A549 (cell line): ENCODE data around the gene PCK1.

Experiments used
- CTCF ChIP-seq: fragments of >200 bp; sonication (Bioruptor Twin); formaldehyde crosslinking; IDR thresholded peaks from 3 replicates; pipeline ENCODE4 v1.5.1; 2016
- E2F6 ChIP-seq: IDR thresholded peaks from 2 replicates; pipeline ENCODE4 v1.6.1; 2012; ENCODE audit warnings: low read depth, borderline replicate concordance
- EHMT2 ChIP-seq: fragments of 200-600 bp; sonication (generic); IDR thresholded peaks from 2 replicates; pipeline ENCODE4 v1.6.1; 2016; ENCODE audit warnings: antibody characterized with exemption, low read depth, mild to moderate bottlenecking, moderate library complexity
- EP300 ChIP-seq, 2 experiments: fragments of >200 bp; sonication (Bioruptor Twin); formaldehyde crosslinking; IDR thresholded peaks; 2 replicates in 1 of 2; 3 replicates in 1 of 2; pipeline ENCODE4 v1.6.1; 2016 to 2017
- ESRRA ChIP-seq: fragments of 150-350 bp; IDR thresholded peaks from 2 replicates; pipeline ENCODE4 v1.6.1; 2014; ENCODE audit warnings: mild to moderate bottlenecking, low read length, borderline replicate concordance
- HDAC2 ChIP-seq: fragments of 200-600 bp; sonication (generic); IDR thresholded peaks from 2 replicates; pipeline ENCODE4 v1.6.1; 2016
- HOXB5 ChIP-seq: fragments of 250-450 bp; sonication (Bioruptor Pico); IDR thresholded peaks from 2 replicates; pipeline ENCODE4 v1.5.0; 2020; ENCODE audit warnings: mild to moderate bottlenecking, moderate library complexity
- JUNB ChIP-seq: fragments of >200 bp; sonication (Bioruptor Twin); formaldehyde crosslinking; IDR thresholded peaks from 2 replicates; pipeline ENCODE4 v1.6.1; 2016
- MAZ ChIP-seq: fragments of 150-350 bp; IDR thresholded peaks from 2 replicates; pipeline ENCODE4 v1.6.1; 2014; ENCODE audit warnings: antibody characterized with exemption, low read depth, low read length, borderline replicate concordance
- POLR2A ChIP-seq: IDR thresholded peaks from 2 replicates; pipeline ENCODE4 v1.6.1; 2012; ENCODE audit warnings: mild to moderate bottlenecking, low read length
- RFX5 ChIP-seq: fragments of 450-650 bp; IDR thresholded peaks from 2 replicates; pipeline ENCODE4 v1.7.1; 2014; ENCODE audit warnings: antibody characterized with exemption, mild to moderate bottlenecking, moderate library complexity
- SREBF2 ChIP-seq: fragments of 450-650 bp; IDR thresholded peaks from 2 replicates; pipeline ENCODE4 v1.6.1; 2014; ENCODE audit warnings: mild to moderate bottlenecking, moderate library complexity

GRCh38 chr20:57562541-57563465, 1.9 kb downstream of the PCK1 start:
- TF ChIP-seq POLR2A (no peak), EP300 (IDR thresholded peaks at IDR 0.05) (no peak), MAZ (no peak), CTCF (no peak), HDAC2 (no peak), SREBF2 (no peak), HOXB5 (CRISPR knock-in tag) (no peak), ESRRA (no peak), JUNB (no peak), EHMT2 (no peak), RFX5 (no peak), E2F6 (no peak)
